ENCODE measurements around the gene ADAMTS8. TPM values are rescaled to one million over a fixed set of nuclear protein-coding genes. Genes with fewer than 3 reads are reported as not detected.
"Not testable (repeated sequence)": the region's sequence is repeated elsewhere in the genome, so short reads cannot be mapped to it uniquely, and the experiment has no call there.

Gene ADAMTS8
- total RNA-seq, 3 donors from 2014 or later (not counting 1 experiment from before 2014, with no cell fraction given), result not detected

DNA sequence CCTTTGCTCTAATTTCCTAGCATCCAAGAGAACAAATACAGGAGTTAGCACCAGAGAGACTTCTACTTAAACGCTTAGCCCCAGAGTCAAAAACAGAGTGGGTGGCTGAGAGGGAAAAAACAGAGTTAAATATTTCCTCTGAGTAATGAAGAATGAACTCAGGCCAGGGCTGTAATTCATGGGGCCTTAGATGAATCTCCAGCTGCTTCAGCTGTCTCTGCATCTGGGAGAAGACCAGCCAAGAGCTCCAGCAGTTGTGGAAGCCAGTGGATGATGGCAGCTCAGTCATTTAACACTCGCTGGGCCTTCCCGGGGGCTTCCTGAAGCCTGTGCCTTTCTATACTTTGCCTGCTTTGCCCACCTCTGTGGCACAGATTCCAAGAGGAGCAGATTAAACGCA lies 14.3 kb upstream of the ADAMTS8 start:
- Mint-ChIP-seq H3K9me3 (no peaks in the 10 kb centered on the region), H3K36me3 (no peaks in the 10 kb centered on the region), H3K4me3 (no peak overlapping the region), H3K27ac (no peak overlapping the region), H3K27me3 (ENCODE audit: low read depth in 2 of 2) (peaks cover 8 to 11% of the 10 kb centered on the region in 2 donors), H3K4me1 (peaks cover 18 to 21% of the 10 kb centered on the region in 2 donors)
- Histone ChIP-seq H3K9me3 (ENCODE audit: control insufficient read depth, insufficient read depth, low read length) (no peaks in the 10 kb centered on the region), H3K27ac (ENCODE audit: low read length) (no peak overlapping the region), H3K27me3 (ENCODE audit: control insufficient read depth, insufficient read depth, low read length) (no peaks in the 10 kb centered on the region), H3K4me3 (ENCODE audit: low read length) (no peak overlapping the region), H3K4me1 (ENCODE audit: control insufficient read depth, insufficient read depth, low read length) (peaks cover 16% of the 10 kb centered on the region), H3K36me3 (ENCODE audit: control insufficient read depth, insufficient read depth, low read length) (no peaks in the 10 kb centered on the region)
- 94% methylated on average over 4 of the region's 4 CpGs for WGBS (ENCODE audit: insufficient coverage)
- DNase-seq, result no peak
- intact Hi-C loops (cut with micrococcal nuclease), result no loop called here
- no peak for ATAC-seq
- no peak for TF ChIP-seq CTCF (IDR thresholded peaks at IDR 0.05)

GRCh38 chr11:130441719-130442118 lies 13.3 kb upstream of the ADAMTS8 start:
- H3K4me3 Mint-ChIP-seq, result no peak overlapping the region
- WGBS (ENCODE audit: insufficient coverage), result 88% methylated on average over 1 of the region's 2 CpGs
- H3K9me3 ChIP-seq (ENCODE audit: control insufficient read depth, insufficient read depth, low read length), result no peaks in the 10 kb centered on the region

DNA sequence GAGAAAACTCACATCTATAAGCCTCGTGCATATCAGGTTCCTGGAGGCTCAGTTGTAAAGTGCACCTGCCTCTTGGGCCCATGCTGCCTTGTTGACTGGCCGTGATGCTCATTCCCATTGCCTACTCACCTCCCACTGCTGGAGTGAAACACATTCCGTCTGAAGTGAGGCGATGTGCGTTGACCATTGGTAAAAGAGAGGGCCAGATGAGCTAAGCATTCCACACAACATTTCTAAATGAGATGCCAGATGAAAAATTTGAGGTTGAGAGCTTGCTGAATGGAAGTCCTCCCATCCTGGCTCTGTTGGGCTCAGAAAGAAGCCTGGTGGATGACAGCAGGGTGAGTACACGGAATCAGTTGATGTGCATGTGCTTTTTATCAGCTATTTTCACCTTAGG lies 11.5 kb upstream of the ADAMTS8 start:
- Histone ChIP-seq H3K4me1 (ENCODE audit: control insufficient read depth, insufficient read depth, low read length) (peaks cover 16% of the 10 kb centered on the region), H3K4me3 (ENCODE audit: low read length) (no peak overlapping the region), H3K27me3 (ENCODE audit: control insufficient read depth, insufficient read depth, low read length) (no peaks in the 10 kb centered on the region), H3K27ac (ENCODE audit: low read length) (no peak overlapping the region), H3K36me3 (ENCODE audit: control insufficient read depth, insufficient read depth, low read length) (no peaks in the 10 kb centered on the region), H3K9me3 (ENCODE audit: control insufficient read depth, insufficient read depth, low read length) (no peaks in the 10 kb centered on the region)
- intact Hi-C loops (cut with micrococcal nuclease), result no loop called here
- DNase-seq, result no peak
- peaks cover 0 to 5% of the 10 kb centered on the region in 2 donors for H3K27me3 Mint-ChIP-seq (ENCODE audit: low read depth in 2 of 2)
- no peak overlapping the region for H3K27ac Mint-ChIP-seq
- no peaks in the 10 kb centered on the region for H3K36me3 Mint-ChIP-seq
- H3K9me3 Mint-ChIP-seq, result no peaks in the 10 kb centered on the region
- peaks cover 19 to 21% of the 10 kb centered on the region in 2 donors for H3K4me1 Mint-ChIP-seq
- no peak for TF ChIP-seq CTCF (IDR thresholded peaks at IDR 0.05)
- H3K4me3 Mint-ChIP-seq, result no peak overlapping the region
- WGBS (ENCODE audit: insufficient coverage), result 91% methylated on average over 5 of the region's 6 CpGs
- no peak for ATAC-seq

More at GRCh38 chr11:130441719-130442118, 13.3 kb upstream of the ADAMTS8 start:
- H3K4me3 ChIP-seq (ENCODE audit: low read length), result no peak overlapping the region
- no peak for ATAC-seq
- H3K4me1 Mint-ChIP-seq, result peaks cover 19 to 21% of the 10 kb centered on the region in 2 donors
- H3K27me3 ChIP-seq (ENCODE audit: control insufficient read depth, insufficient read depth, low read length), result no peaks in the 10 kb centered on the region
- peaks cover 16% of the 10 kb centered on the region for H3K4me1 ChIP-seq (ENCODE audit: control insufficient read depth, insufficient read depth, low read length)
- intact Hi-C loops (cut with micrococcal nuclease), result no loop called here
- peaks cover 7 to 10% of the 10 kb centered on the region in 2 donors for H3K27me3 Mint-ChIP-seq (ENCODE audit: low read depth in 2 of 2)
- no peaks in the 10 kb centered on the region for H3K36me3 ChIP-seq (ENCODE audit: control insufficient read depth, insufficient read depth, low read length)
- H3K27ac ChIP-seq (ENCODE audit: low read length), result no peak overlapping the region
- DNase-seq, result no peak
- no peak overlapping the region for H3K27ac Mint-ChIP-seq
- TF ChIP-seq CTCF (IDR thresholded peaks at IDR 0.05), result no peak
- no peaks in the 10 kb centered on the region for H3K36me3 Mint-ChIP-seq
- H3K9me3 Mint-ChIP-seq, result no peaks in the 10 kb centered on the region

DNA sequence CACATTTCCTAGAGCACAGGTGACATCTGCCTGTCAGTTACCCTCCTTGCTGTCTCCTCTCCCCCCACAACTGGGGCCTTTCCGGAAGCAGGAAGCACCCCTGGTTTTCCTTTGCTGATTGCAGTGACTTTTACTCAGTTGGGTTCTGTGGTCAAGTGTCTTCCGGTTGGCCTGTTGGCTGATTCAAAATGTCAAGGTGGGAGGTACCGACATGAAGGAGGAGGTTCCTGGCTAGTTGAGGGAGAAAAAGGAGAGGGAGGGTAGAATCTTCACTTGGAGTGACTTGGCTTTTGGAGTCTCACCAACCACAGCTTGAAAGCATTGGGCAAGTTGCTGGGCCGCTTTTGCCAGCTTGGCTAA lies 10.7 kb upstream of the ADAMTS8 start:
- Mint-ChIP-seq H3K27me3 (ENCODE audit: low read depth in 2 of 2) (peaks cover 0 to 3% of the 10 kb centered on the region in 2 donors), H3K36me3 (no peaks in the 10 kb centered on the region), H3K27ac (peak overlapping the region in 1 of 2 donors; percentile 23), H3K9me3 (no peaks in the 10 kb centered on the region), H3K4me1 (peaks cover 19 to 21% of the 10 kb centered on the region in 2 donors), H3K4me3 (peak overlapping the region; percentile 59)
- TF ChIP-seq CTCF (IDR thresholded peaks at IDR 0.05), result no peak
- Histone ChIP-seq H3K9me3 (ENCODE audit: control insufficient read depth, insufficient read depth, low read length) (no peaks in the 10 kb centered on the region), H3K36me3 (ENCODE audit: control insufficient read depth, insufficient read depth, low read length) (no peaks in the 10 kb centered on the region), H3K4me3 (ENCODE audit: low read length) (no peak overlapping the region), H3K27ac (ENCODE audit: low read length) (no peak overlapping the region), H3K4me1 (ENCODE audit: control insufficient read depth, insufficient read depth, low read length) (peaks cover 16% of the 10 kb centered on the region), H3K27me3 (ENCODE audit: control insufficient read depth, insufficient read depth, low read length) (no peaks in the 10 kb centered on the region)
- WGBS (ENCODE audit: insufficient coverage), result 32% methylated on average over 4 of the region's 4 CpGs
- intact Hi-C loops (cut with micrococcal nuclease), result no loop called here
- ATAC-seq (peak in 1 of 3 donors; percentile 20), DNase-seq (peak in 1 of 2 donors; percentile 32)

- Mint-ChIP-seq H3K4me3 (peak overlapping the region; percentile 59), H3K27ac (peak overlapping the region in 1 of 2 donors; percentile 23), H3K4me1 (peaks cover 19 to 21% of the 10 kb centered on the region in 2 donors)
- ATAC-seq; H3K36me3 Mint-ChIP-seq; H3K36me3 ChIP-seq (ENCODE audit: control insufficient read depth, insufficient read depth, low read length); intact Hi-C loops (cut with micrococcal nuclease); H3K9me3 ChIP-seq (ENCODE audit: control insufficient read depth, insufficient read depth, low read length); H3K27ac ChIP-seq (ENCODE audit: low read length); H3K27me3 ChIP-seq (ENCODE audit: control insufficient read depth, insufficient read depth, low read length); H3K9me3 Mint-ChIP-seq; H3K27me3 Mint-ChIP-seq (ENCODE audit: low read depth in 2 of 2); H3K4me3 ChIP-seq (ENCODE audit: low read length); DNase-seq: not testable (repeated sequence)
- 86% methylated on average over 10 of the region's 10 CpGs for WGBS (ENCODE audit: insufficient coverage)
- peaks cover 16% of the 10 kb centered on the region for H3K4me1 ChIP-seq (ENCODE audit: control insufficient read depth, insufficient read depth, low read length)
Measured at GRCh38 chr11:130438401-130439159, 10.2 kb upstream of the ADAMTS8 start.

Data from natural killer cell (primary cell).